ENCODE results near the gene WASHC3. TPM values are rescaled to one million over a fixed set of nuclear protein-coding genes. Genes with fewer than 3 reads are reported as not detected.

Gene WASHC3
- total RNA-seq, 3 donors from 2014 or later, result 18.8 to 24.9 (median 22.6) TPM

GRCh38 chr12:102062419-102062806 is 622 bp upstream of the WASHC3 start:
- ATAC-seq (no peak), DNase-seq (no peak)
- peaks cover 38% of the 10 kb centered on the region for H3K4me1 Mint-ChIP-seq (ENCODE audit: low read depth)
- no peaks in the 10 kb centered on the region for H3K9me3 Mint-ChIP-seq
- peak overlapping the region; percentile 94 for H3K4me3 Mint-ChIP-seq
- peaks cover 6% of the 10 kb centered on the region for H3K36me3 Mint-ChIP-seq (ENCODE audit: insufficient read depth)
- no peaks in the 10 kb centered on the region for H3K27me3 Mint-ChIP-seq (ENCODE audit: low read depth)

- ATAC-seq (peak; percentile 12 to 15), DNase-seq (no peak)
- Mint-ChIP-seq H3K4me3 (peak overlapping the region; percentile 94), H3K9me3 (no peaks in the 10 kb centered on the region), H3K36me3 (ENCODE audit: insufficient read depth) (peaks cover 14% of the 10 kb centered on the region), H3K4me1 (ENCODE audit: low read depth) (peaks cover 47% of the 10 kb centered on the region), H3K27me3 (ENCODE audit: low read depth) (no peaks in the 10 kb centered on the region)
Observed at GRCh38 chr12:102061096-102061559, 663 bp downstream of the WASHC3 start.

DNA sequence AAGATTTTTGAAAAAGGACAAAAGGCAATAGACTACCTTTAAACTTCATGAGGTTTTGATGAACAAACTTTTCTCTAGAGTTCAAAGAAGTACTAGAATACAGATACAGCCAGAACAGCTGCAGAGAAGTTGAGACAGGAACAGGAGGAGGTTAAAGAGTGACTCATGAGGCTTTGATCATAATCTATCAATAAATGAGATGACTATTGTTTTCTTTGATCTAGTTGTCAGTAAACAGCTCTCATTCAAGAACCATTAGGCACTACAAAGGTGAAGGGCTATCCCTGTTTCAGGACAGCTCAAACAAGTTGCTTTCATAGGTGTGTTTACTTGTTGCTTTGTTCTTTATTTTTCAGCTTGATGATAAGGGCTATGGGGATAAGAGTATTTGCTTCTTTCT is 2.4 kb downstream of the WASHC3 start:
- H3K9me3 Mint-ChIP-seq, result no peaks in the 10 kb centered on the region
- H3K27me3 Mint-ChIP-seq (ENCODE audit: low read depth), result no peaks in the 10 kb centered on the region
- DNase-seq (no peak), ATAC-seq (peak; percentile 47 to 52)
- peaks cover 22% of the 10 kb centered on the region for H3K36me3 Mint-ChIP-seq (ENCODE audit: insufficient read depth)
- peak overlapping the region; percentile 19 for H3K4me3 Mint-ChIP-seq
- peaks cover 54% of the 10 kb centered on the region for H3K4me1 Mint-ChIP-seq (ENCODE audit: low read depth)

- H3K9me3 Mint-ChIP-seq, result no peaks in the 10 kb centered on the region
- H3K4me3 Mint-ChIP-seq, result no peak overlapping the region
- ATAC-seq, result no peak
- peaks cover 47% of the 10 kb centered on the region for H3K4me1 Mint-ChIP-seq (ENCODE audit: low read depth)
- H3K27me3 Mint-ChIP-seq (ENCODE audit: low read depth), result no peaks in the 10 kb centered on the region
- H3K36me3 Mint-ChIP-seq (ENCODE audit: insufficient read depth), result peaks cover 46% of the 10 kb centered on the region
- no peak for DNase-seq
Observed at GRCh38 chr12:102054345-102054744, 7.4 kb downstream of the WASHC3 start.

DNA sequence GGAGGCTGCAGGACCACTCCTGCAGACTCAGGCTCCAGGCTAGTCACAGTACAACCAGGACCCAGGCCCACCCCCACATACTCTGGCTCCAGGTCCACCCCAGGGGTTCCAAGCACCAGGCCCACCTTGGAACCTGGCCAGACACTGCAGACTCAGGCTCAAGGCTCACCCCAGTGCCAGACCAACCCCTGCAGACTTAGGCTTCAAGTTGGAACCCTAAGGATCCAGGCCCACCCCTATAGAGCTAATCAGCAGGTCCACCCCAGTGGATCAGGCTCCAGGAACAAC is 8.8 kb downstream of the WASHC3 start:
- peaks cover 38% of the 10 kb centered on the region for H3K4me1 Mint-ChIP-seq (ENCODE audit: low read depth)
- no peaks in the 10 kb centered on the region for H3K9me3 Mint-ChIP-seq
- no peak overlapping the region for H3K4me3 Mint-ChIP-seq
- H3K27me3 Mint-ChIP-seq (ENCODE audit: low read depth), result no peaks in the 10 kb centered on the region
- H3K36me3 Mint-ChIP-seq (ENCODE audit: insufficient read depth), result peaks cover 48% of the 10 kb centered on the region
- DNase-seq (no peak), ATAC-seq (no peak)

GRCh38 chr12:102052192-102053061 is 9.4 kb downstream of the WASHC3 start:
- H3K9me3 Mint-ChIP-seq, result no peaks in the 10 kb centered on the region
- no peak for DNase-seq
- no peaks in the 10 kb centered on the region for H3K27me3 Mint-ChIP-seq (ENCODE audit: low read depth)
- H3K36me3 Mint-ChIP-seq (ENCODE audit: insufficient read depth), result peaks cover 43% of the 10 kb centered on the region
- peaks cover 33% of the 10 kb centered on the region for H3K4me1 Mint-ChIP-seq (ENCODE audit: low read depth)
- no peak for ATAC-seq
- no peak overlapping the region for H3K4me3 Mint-ChIP-seq

DNA sequence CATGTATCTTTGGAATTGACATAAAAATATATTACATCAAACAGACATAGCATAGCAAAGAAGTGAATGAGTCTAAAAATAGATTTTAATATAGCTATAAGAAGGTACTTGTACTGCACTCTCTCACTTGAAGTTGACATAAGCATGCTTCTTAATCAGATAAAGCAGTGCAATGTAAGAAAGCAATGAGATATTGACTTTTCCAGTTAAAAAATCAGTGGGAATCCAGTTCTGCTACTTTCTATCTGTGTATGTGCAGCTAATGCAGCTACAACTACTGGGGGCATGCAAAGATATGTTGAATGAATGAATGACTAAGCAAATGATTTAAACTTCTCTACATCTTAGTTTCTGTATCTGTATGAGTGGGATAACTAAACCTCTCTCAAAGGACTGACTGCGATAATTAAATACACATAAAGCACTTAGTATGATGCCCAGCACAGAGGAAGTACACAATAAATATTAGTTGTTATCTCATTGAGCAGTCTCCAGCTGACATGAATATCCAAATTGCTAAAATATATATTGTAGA is 10.3 kb downstream of the WASHC3 start:
- peaks cover 37% of the 10 kb centered on the region for H3K36me3 Mint-ChIP-seq (ENCODE audit: insufficient read depth)
- H3K4me1 Mint-ChIP-seq (ENCODE audit: low read depth), result peaks cover 25% of the 10 kb centered on the region
- ATAC-seq (peak in 1 of 2 donors; percentile 32), DNase-seq (no peak)
- H3K4me3 Mint-ChIP-seq, result no peak overlapping the region
- H3K9me3 Mint-ChIP-seq, result no peaks in the 10 kb centered on the region
- H3K27me3 Mint-ChIP-seq (ENCODE audit: low read depth), result no peaks in the 10 kb centered on the region

DNA sequence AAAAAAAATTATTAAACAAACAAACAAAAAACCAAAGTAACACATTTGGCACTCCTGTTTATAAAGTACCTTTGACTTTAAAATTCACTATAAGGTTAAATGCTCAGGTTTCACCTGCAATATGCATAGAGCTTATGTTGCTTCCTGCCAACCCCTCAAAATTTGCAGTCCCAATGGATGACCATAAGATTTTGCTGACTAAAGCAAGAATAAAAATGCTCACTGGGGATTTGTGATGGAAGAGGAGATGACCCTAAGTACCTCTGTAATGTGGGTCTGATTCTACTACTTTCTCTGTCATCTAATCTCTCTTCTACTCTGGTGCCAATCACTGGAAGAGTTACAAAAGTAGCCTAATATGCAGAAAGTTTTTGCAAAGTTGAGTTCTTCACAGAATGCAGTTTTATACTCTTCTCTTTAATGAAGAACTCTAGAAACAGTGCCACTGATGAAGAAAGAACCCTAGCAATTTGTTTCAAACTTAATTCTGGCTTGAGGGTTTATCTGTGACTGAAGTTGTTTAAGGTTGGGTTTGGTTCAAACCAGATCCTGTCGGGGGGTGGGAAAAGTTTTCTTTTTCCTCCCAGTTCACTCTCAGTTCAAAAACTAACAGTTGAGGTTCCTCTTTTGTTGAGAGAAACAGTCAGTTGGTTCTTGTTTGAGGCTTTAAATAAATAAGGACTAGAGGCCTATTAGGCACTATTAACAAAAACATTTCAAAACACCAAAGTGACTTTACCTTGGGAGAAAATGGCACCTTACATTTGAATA is 10.9 kb downstream of the WASHC3 start:
- Mint-ChIP-seq H3K36me3 (ENCODE audit: insufficient read depth) (peaks cover 34% of the 10 kb centered on the region), H3K4me1 (ENCODE audit: low read depth) (peaks cover 23% of the 10 kb centered on the region), H3K27me3 (ENCODE audit: low read depth) (no peaks in the 10 kb centered on the region), H3K9me3 (no peaks in the 10 kb centered on the region), H3K4me3 (no peak overlapping the region)
- no peak for DNase-seq
- ATAC-seq, result no peak

GRCh38 chr12:102043928-102044327 is 17.9 kb downstream of the WASHC3 start:
- H3K27me3 Mint-ChIP-seq (ENCODE audit: low read depth), result no peaks in the 10 kb centered on the region
- H3K9me3 Mint-ChIP-seq, result no peaks in the 10 kb centered on the region
- H3K4me1 Mint-ChIP-seq (ENCODE audit: low read depth), result peaks cover 13% of the 10 kb centered on the region
- H3K36me3 Mint-ChIP-seq (ENCODE audit: insufficient read depth), result peaks cover 7% of the 10 kb centered on the region
- no peak for DNase-seq
- ATAC-seq, result peak in 1 of 2 donors; percentile 67
- no peak overlapping the region for H3K4me3 Mint-ChIP-seq

- no peaks in the 10 kb centered on the region for H3K27me3 Mint-ChIP-seq (ENCODE audit: low read depth)
- H3K36me3 Mint-ChIP-seq (ENCODE audit: insufficient read depth), result peaks cover 56% of the 10 kb centered on the region
- H3K4me3 Mint-ChIP-seq, result no peak overlapping the region
Observed at GRCh38 chr12:102033991-102034745, 27.6 kb downstream of the WASHC3 start.

DNA sequence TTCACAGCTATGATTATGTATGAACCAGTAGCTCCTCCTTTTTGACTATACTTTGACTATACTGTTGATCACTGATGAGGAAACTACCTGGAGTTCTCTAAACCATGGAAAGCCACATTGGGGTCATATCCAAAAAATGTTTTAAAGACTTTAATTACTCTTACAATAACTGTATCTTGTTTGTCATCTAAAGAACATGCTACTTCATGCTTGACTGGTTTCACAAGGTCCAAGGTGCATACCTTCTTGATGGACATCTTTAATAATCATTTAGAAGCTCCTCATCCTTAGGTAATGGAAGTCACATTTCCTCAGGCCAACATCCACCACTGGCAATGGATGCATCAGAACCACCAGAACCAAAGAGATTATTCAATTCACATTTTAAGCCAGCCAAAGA is 29.9 kb downstream of the WASHC3 start:
- no peak overlapping the region for H3K4me3 Mint-ChIP-seq
- peaks cover 46% of the 10 kb centered on the region for H3K36me3 Mint-ChIP-seq (ENCODE audit: insufficient read depth)
- H3K9me3 Mint-ChIP-seq, result no peaks in the 10 kb centered on the region
- no peaks in the 10 kb centered on the region for H3K27me3 Mint-ChIP-seq (ENCODE audit: low read depth)
- ATAC-seq (no peak), DNase-seq (no peak)
- no peaks in the 10 kb centered on the region for H3K4me1 Mint-ChIP-seq (ENCODE audit: low read depth)

More at GRCh38 chr12:102033991-102034745, 27.6 kb downstream of the WASHC3 start:
- H3K9me3 Mint-ChIP-seq, result no peaks in the 10 kb centered on the region
- ATAC-seq, result no peak
- no peaks in the 10 kb centered on the region for H3K4me1 Mint-ChIP-seq (ENCODE audit: low read depth)
- DNase-seq, result no peak

DNA sequence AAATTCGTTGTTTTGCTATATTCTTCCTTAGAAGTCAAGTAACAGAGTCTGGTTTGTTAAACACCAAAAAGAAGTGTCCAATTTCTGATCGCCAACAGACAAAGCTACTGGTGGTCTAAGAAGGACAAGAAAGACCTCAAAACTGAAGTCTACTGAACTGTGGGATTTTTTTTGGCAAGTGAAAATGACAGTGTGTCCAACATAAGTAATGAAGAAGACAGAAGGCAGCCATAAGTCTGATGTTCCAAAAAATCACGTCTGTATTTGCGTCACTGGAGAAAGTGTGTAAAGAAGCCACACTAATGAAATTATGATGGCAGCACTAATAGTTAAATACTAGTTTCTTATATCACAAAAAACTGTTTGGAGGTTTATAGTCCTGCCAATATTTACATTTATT is 32.6 kb downstream of the WASHC3 start:
- ATAC-seq (no peak), DNase-seq (no peak)
- H3K9me3 Mint-ChIP-seq, result no peaks in the 10 kb centered on the region
- H3K4me1 Mint-ChIP-seq (ENCODE audit: low read depth), result no peaks in the 10 kb centered on the region
- no peaks in the 10 kb centered on the region for H3K27me3 Mint-ChIP-seq (ENCODE audit: low read depth)
- H3K4me3 Mint-ChIP-seq, result no peak overlapping the region
- peaks cover 32% of the 10 kb centered on the region for H3K36me3 Mint-ChIP-seq (ENCODE audit: insufficient read depth)

DNA sequence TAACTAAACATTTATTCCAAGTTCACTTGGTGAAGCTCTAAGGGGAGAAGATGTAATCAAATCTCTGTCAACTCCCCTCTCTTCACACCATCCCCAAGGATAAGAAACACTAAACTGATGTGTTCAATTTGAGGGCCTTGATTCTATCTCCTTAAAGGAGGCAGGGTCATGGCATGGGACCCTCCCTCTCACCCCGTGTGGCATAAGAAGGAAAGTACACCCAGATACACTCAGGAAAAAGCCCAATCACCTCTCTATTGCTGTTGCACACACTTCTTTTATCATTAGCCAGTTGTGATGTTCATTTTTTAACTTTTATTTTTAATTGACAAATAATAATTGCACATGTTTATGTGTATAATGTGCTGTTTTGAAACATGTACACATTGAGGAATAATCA is 35.1 kb downstream of the WASHC3 start:
- no peak overlapping the region for H3K4me3 Mint-ChIP-seq
- H3K27me3 Mint-ChIP-seq (ENCODE audit: low read depth), result no peaks in the 10 kb centered on the region
- no peaks in the 10 kb centered on the region for H3K9me3 Mint-ChIP-seq
- no peaks in the 10 kb centered on the region for H3K4me1 Mint-ChIP-seq (ENCODE audit: low read depth)
- peaks cover 27% of the 10 kb centered on the region for H3K36me3 Mint-ChIP-seq (ENCODE audit: insufficient read depth)
- ATAC-seq (no peak), DNase-seq (no peak)

- H3K27me3 Mint-ChIP-seq (ENCODE audit: low read depth), result no peaks in the 10 kb centered on the region
- H3K9me3 Mint-ChIP-seq, result no peaks in the 10 kb centered on the region
- H3K4me3 Mint-ChIP-seq, result no peak overlapping the region
- ATAC-seq (no peak), DNase-seq (no peak)
- no peaks in the 10 kb centered on the region for H3K4me1 Mint-ChIP-seq (ENCODE audit: low read depth)
- peaks cover 30% of the 10 kb centered on the region for H3K36me3 Mint-ChIP-seq (ENCODE audit: insufficient read depth)
Observed at GRCh38 chr12:102024765-102025164, 37.0 kb downstream of the WASHC3 start.
